ENCODE data around the gene REST. TPM values are rescaled to one million over a fixed set of nuclear protein-coding genes. Genes with fewer than 3 reads are reported as not detected.
A peak's percentile ranks its signal among the peaks of the same experiment; 100 is the strongest.

REST gene, protein sequence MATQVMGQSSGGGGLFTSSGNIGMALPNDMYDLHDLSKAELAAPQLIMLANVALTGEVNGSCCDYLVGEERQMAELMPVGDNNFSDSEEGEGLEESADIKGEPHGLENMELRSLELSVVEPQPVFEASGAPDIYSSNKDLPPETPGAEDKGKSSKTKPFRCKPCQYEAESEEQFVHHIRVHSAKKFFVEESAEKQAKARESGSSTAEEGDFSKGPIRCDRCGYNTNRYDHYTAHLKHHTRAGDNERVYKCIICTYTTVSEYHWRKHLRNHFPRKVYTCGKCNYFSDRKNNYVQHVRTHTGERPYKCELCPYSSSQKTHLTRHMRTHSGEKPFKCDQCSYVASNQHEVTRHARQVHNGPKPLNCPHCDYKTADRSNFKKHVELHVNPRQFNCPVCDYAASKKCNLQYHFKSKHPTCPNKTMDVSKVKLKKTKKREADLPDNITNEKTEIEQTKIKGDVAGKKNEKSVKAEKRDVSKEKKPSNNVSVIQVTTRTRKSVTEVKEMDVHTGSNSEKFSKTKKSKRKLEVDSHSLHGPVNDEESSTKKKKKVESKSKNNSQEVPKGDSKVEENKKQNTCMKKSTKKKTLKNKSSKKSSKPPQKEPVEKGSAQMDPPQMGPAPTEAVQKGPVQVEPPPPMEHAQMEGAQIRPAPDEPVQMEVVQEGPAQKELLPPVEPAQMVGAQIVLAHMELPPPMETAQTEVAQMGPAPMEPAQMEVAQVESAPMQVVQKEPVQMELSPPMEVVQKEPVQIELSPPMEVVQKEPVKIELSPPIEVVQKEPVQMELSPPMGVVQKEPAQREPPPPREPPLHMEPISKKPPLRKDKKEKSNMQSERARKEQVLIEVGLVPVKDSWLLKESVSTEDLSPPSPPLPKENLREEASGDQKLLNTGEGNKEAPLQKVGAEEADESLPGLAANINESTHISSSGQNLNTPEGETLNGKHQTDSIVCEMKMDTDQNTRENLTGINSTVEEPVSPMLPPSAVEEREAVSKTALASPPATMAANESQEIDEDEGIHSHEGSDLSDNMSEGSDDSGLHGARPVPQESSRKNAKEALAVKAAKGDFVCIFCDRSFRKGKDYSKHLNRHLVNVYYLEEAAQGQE
- total RNA-seq (2021; fragmentation: NEBNext Ultra II Directional; extraction: Animal tissue kit (Norgen Biotek cat#: 25700)) = 66.3 and 70.2 TPM in 2 replicates
- 6.9 and 10.2 TPM in 2 replicates for polyA plus RNA-seq (2011; rRNA removed)
- 13.5 TPM for polyA plus RNA-seq (2011; cell fraction: cytosol; rRNA removed)
- polyA plus RNA-seq (2011; cell fraction: nucleus; rRNA removed) = 18.2 TPM
- polyA plus RNA-seq (2012, experiment 1 of 2) = 15.9 to 29.4 TPM (median 20.1 TPM) in 4 replicates
- polyA plus RNA-seq (2012, experiment 2 of 2) = 1.0 TPM
- 22.9 TPM for polyA plus RNA-seq (2013, experiment 1 of 2)
- 21.2 TPM for polyA plus RNA-seq (2013, experiment 2 of 2)
- polyA minus RNA-seq (2011; rRNA and poly(A)+ RNA removed) = 87.8 and 89.2 TPM in 2 replicates
- 41.2 TPM for polyA minus RNA-seq (2011; cell fraction: cytosol; rRNA and poly(A)+ RNA removed)
- 63.9 TPM for polyA minus RNA-seq (2011; cell fraction: nucleus; rRNA and poly(A)+ RNA removed)
- long read RNA-seq, experiment 1, partial matches to known transcripts = 0 of 22 reads
- long read RNA-seq, experiment 1, other reads (novel, unspliced or antisense) = 22 of 22 reads
- long read RNA-seq, experiment 2, full-length matches to known transcripts = 1 of 6 reads
- long read RNA-seq, experiment 2, partial matches to known transcripts = 2 of 6 reads
- long read RNA-seq, experiment 2, other reads (novel, unspliced or antisense) = 3 of 6 reads

DNA sequence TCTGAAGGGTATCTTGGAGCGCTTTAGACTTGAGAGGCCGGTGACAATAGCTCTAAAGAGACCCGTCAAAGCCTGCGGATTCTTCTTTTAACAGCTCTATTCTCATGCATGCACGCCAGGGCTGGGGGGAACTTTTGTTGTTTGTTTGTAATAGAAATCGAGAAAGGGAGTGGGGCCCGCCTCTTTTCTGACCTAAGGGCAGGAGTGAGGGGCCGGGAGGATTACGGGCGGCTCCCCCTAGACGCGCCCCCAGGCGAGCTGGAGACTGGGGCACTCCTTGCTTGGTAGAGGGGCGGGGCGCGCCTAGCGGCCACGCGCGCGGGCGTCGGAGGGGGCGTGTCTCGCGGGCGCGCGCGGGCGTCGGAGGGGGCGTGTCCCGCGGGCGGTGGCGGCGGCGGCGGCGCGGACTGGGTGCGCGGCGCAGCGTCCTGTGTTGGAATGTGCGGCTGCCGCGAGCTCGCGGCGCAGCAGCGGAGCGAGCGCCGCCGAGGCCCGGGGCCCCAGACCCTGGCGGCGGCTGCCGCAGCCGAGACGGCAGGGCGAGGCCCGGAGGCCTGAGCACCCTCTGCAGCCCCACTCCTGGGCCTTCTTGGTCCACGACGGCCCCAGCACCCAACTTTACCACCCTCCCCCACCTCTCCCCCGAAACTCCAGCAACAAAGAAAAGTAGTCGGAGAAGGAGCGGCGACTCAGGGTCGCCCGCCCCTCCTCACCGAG lies at the start of gene REST:
REST (plus strand) TSS at position 412 of the 717 bp plus-strand sequence. CDS start 2,739 bp downstream, outside the sequence.
- Histone ChIP-seq H3K79me2 (ENCODE audit: control insufficient read depth in 1 of 2, insufficient read depth in 2 of 2, low read length in 2 of 2) (peaks cover 11 to 37% of the 10 kb centered on the region in 2 experiments; a peak in 3 of 4 replicates), H3K9ac (replicated peaks in 1 of 4; ENCODE audit: extremely low read depth in 1 of 4, low read depth in 3 of 4, low read length in 3 of 4) (peak within 1 kb of the TSS; percentile 58 to 93 (median 90); a peak in 6 of 7 replicates), H4K8ac (ENCODE audit: extremely low read depth, insufficient read depth, low read length) (peak within 1 kb of the TSS; percentile 96), H3K4ac (replicated peaks; ENCODE audit: insufficient read length, low read depth, low read length) (no peak within 1 kb of the TSS), H3K9me3 (ENCODE audit: insufficient read depth in 2 of 2, low read depth in 1 of 2, low read length in 1 of 2) (no peaks in the 10 kb centered on the region), H3K4me2 (ENCODE audit: insufficient read depth in 1 of 2, low read depth in 2 of 2, low read length in 2 of 2) (peak within 1 kb of the TSS; percentile 90 to 95), H2BK12ac (ENCODE audit: low read depth, low read length) (peak within 1 kb of the TSS; percentile 98), H4K20me1 (replicated peaks in 1 of 2; ENCODE audit: control insufficient read depth in 1 of 2, insufficient read depth in 2 of 2, low read length in 2 of 2) (peaks cover 0 to 1% of the 10 kb centered on the region in 2 experiments), H3K23me2 (ENCODE audit: low read depth, low read length) (peaks cover 8% of the 10 kb centered on the region; the same call in 1 of the 2 replicates), H3K79me1 (ENCODE audit: low read depth, low read length) (peaks cover 5% of the 10 kb centered on the region; the same call in 1 of the 2 replicates), H4K5ac (ENCODE audit: insufficient read length, low read depth, low read length) (peak within 1 kb of the TSS; percentile 53), H2BK5ac (ENCODE audit: low read depth, low read length) (peak within 1 kb of the TSS; percentile 75; the same call in 1 of the 2 replicates), H3K36me3 (ENCODE audit: control insufficient read depth in 2 of 4, insufficient read depth in 4 of 4, low read length in 3 of 4) (peaks cover 4 to 12% (median 4%) of the 10 kb centered on the region in 4 experiments; a peak in 1 of 8 replicates), H2AFZ (ENCODE audit: low read length) (no peak within 1 kb of the TSS), H3K14ac (ENCODE audit: insufficient read length) (peak within 1 kb of the TSS; percentile 23), H2BK20ac (ENCODE audit: low read length) (peak within 1 kb of the TSS; percentile 74; the same call in 1 of the 2 replicates), H3K4me1 (replicated peaks in 1 of 4; ENCODE audit: control insufficient read depth in 3 of 4, insufficient read depth in 4 of 4, low read length in 3 of 4) (peaks cover 8 to 18% (median 14%) of the 10 kb centered on the region in 4 experiments; a peak in 5 of 7 replicates), H3K56ac (replicated peaks; ENCODE audit: insufficient read length, low read depth, low read length) (peak within 1 kb of the TSS; percentile 71), H3K23ac (ENCODE audit: insufficient read length) (no peak within 1 kb of the TSS), H2BK15ac (ENCODE audit: low read length) (peak within 1 kb of the TSS; percentile 94; the same call in 1 of the 2 replicates), H3K18ac (ENCODE audit: extremely low read depth, low read length) (peak within 1 kb of the TSS; percentile 89), H3K27me3 (replicated peaks in 1 of 4; ENCODE audit: control insufficient read depth in 3 of 4, extremely low read depth in 1 of 4, insufficient read depth in 3 of 4, low read length in 3 of 4) (peaks cover 0 to 6% (median under 1%) of the 10 kb centered on the region in 4 experiments; a peak in 3 of 7 replicates), H2BK120ac (replicated peaks; ENCODE audit: low read depth, low read length) (no peak within 1 kb of the TSS), H2AK5ac (ENCODE audit: low read depth, low read length) (peak within 1 kb of the TSS; percentile 69), H3K27ac (ENCODE audit: low read depth, low read length) (peak within 1 kb of the TSS; percentile 88), H4K91ac (replicated peaks; ENCODE audit: insufficient read length, low read length) (no peak within 1 kb of the TSS), H3K4me3 (ENCODE audit: extremely low read depth in 1 of 4, insufficient read depth in 2 of 4, low read depth in 3 of 4, low read length in 4 of 4) (peak within 1 kb of the TSS; percentile 68 to 86 (median 73))
- DNase-seq (ENCODE audit: low read depth in 1 of 2, low spot score in 2 of 2) (peak; percentile 91 to 95), FAIRE-seq (no peak)
- CTCF ChIA-PET (ENCODE audit: partially characterized antibody) = interaction anchor here (0.9 to 2.1 kb wide), 5 partner anchors 10 to 66 kb away, joined by 3 to 5 read pairs (median 3); no protein-coding TSS in a partner anchor
- POLR2A ChIA-PET (ENCODE audit: partially characterized antibody) = interaction anchor here (0.5 to 4.3 kb wide), 24 partner anchors 9 to 507 kb away, joined by 3 to 55 read pairs (median 4); partner anchors contain the start of genes NOA1 and POLR2B
- WGBS, 2 experiments (ENCODE audit: extremely low coverage in 1 of 2, insufficient coverage in 1 of 2, insufficient read length in 1 of 2, insufficient replicate concordance in 2 of 2, low coverage in 1 of 2, low lambda C conversion rate in 2 of 2, missing lambda C conversion rate in 1 of 2) = 2% methylated on average over 26 of the region's 74 CpGs; no CpG with 5 or more reads in 1 of the 2 experiments
- TF ChIP-seq KDM5A (IDR thresholded peaks at IDR 0.05; ENCODE audit: low read length) (no peak), PHF8 (conservative IDR thresholded peaks at IDR 0.05; ENCODE audit: low read depth, low read length) (peak; percentile 81)

Data from H1 (cell line).